ENCODE measurements around the gene CLDND2.

- no peak for TF ChIP-seq CTCF (IDR thresholded peaks at IDR 0.05 in 8 of 11, conservative IDR thresholded peaks at IDR 0.05 in 3 of 11)
- no peak for TF ChIP-seq POLR2A (IDR thresholded peaks at IDR 0.05)
Measured at GRCh38 chr19:51375504-51376221, 6.9 kb upstream of the CLDND2 start.

All from spleen (tissue), 7 donors.